Loucy (cell line): ENCODE data around the gene CRYGS.

Experiments
- H2AFZ ChIP-seq: fragments of 200-600 bp; sonication (generic); 2 replicates; pipeline ENCODE4 v1.6.0; 2016; ENCODE audit warnings: antibody characterized with exemption, mild to moderate bottlenecking, low read length, moderate library complexity
- H3F3A ChIP-seq: fragments of 200-600 bp; 2 replicates; pipeline ENCODE4 v1.6.0; 2016; ENCODE audit warnings: antibody characterized with exemption, low read depth, mild to moderate bottlenecking
- H3K27me3 ChIP-seq: fragments of 200-600 bp; sonication (generic); 2 replicates; pipeline ENCODE4 v1.6.1; 2014; ENCODE audit warnings: low read length, mild to moderate bottlenecking; ENCODE audit not compliant: insufficient read depth, poor library complexity, severe bottlenecking
- H3K36me3 ChIP-seq: fragments of 200-600 bp; sonication (generic); 2 replicates; pipeline ENCODE4 v1.6.1; 2016; ENCODE audit warnings: low read length; ENCODE audit not compliant: insufficient read depth
- H3K4me1 ChIP-seq: fragments of 200-600 bp; sonication (generic); 2 replicates; pipeline ENCODE4 v1.5.1; 2014; ENCODE audit warnings: low read length, mild to moderate bottlenecking; ENCODE audit not compliant: insufficient read depth, poor library complexity, severe bottlenecking
- H3K4me2 ChIP-seq: fragments of 200-600 bp; sonication (generic); 2 replicates; pipeline ENCODE4 v1.6.0; 2014; ENCODE audit warnings: antibody characterized with exemption, low read length, low read depth, mild to moderate bottlenecking; ENCODE audit not compliant: poor library complexity, severe bottlenecking
- H3K4me3 ChIP-seq: fragments of 200-600 bp; sonication (generic); 2 replicates; pipeline ENCODE4 v1.5.1; 2014; ENCODE audit warnings: low read length, mild to moderate bottlenecking, mixed read lengths; ENCODE audit not compliant: poor library complexity, severe bottlenecking
- H3K79me2 ChIP-seq: fragments of 200-600 bp; sonication (generic); 2 replicates; pipeline ENCODE4 v1.6.1; 2014; ENCODE audit warnings: low read length; ENCODE audit not compliant: insufficient read depth
- H3K9ac ChIP-seq: fragments of 200-600 bp; sonication (generic); 2 replicates; pipeline ENCODE4 v1.6.0; 2014; ENCODE audit warnings: mild to moderate bottlenecking, low read depth, low read length, moderate library complexity; ENCODE audit not compliant: poor library complexity, severe bottlenecking
- H3K9me2 ChIP-seq: fragments of 200-600 bp; sonication (generic); replicated peaks from 2 replicates; pipeline ENCODE4 v1.6.1; 2016; ENCODE audit warnings: low read depth, low read length, mixed read lengths
- H3K9me3 ChIP-seq: fragments of 200-600 bp; sonication (generic); 2 replicates; pipeline ENCODE4 v1.6.1; 2014; ENCODE audit warnings: mild to moderate bottlenecking, antibody characterized with exemption, low read length, low read depth; ENCODE audit not compliant: insufficient read depth
- H4K20me1 ChIP-seq: fragments of 200-600 bp; sonication (generic); 2 replicates; pipeline ENCODE4 v1.6.0; 2014; ENCODE audit warnings: antibody characterized with exemption, low read length, mild to moderate bottlenecking; ENCODE audit not compliant: insufficient read depth, poor library complexity, severe bottlenecking
- CTCF ChIP-seq: fragments of 200-600 bp; sonication (generic); conservative IDR thresholded peaks from 2 replicates; pipeline ENCODE4 v1.5.1; 2014; ENCODE audit warnings: mild to moderate bottlenecking, antibody characterized with exemption, low read length
- EZH2phosphoT487 ChIP-seq: fragments of 200-600 bp; IDR thresholded peaks from 2 replicates; pipeline ENCODE4 v1.6.1; 2018; ENCODE audit warnings: antibody characterized with exemption, mild to moderate bottlenecking, moderate library complexity, borderline replicate concordance

The CRYGS gene

GRCh38 chr3:186497608-186498007 lies 46.6 kb downstream of the CRYGS start:
- Histone ChIP-seq H3K4me1 (peaks cover 16% of the 10 kb centered on the region), H3K36me3 (no peaks in the 10 kb centered on the region), H3K9ac (no peak overlapping the region), H3K4me2 (no peak overlapping the region), H2AFZ (no peak overlapping the region), H3F3A (no peaks in the 10 kb centered on the region), H3K79me2 (no peaks in the 10 kb centered on the region), H4K20me1 (no peaks in the 10 kb centered on the region), H3K27me3 (no peaks in the 10 kb centered on the region), H3K9me2 (no peaks in the 10 kb centered on the region), H3K9me3 (no peaks in the 10 kb centered on the region), H3K4me3 (no peak overlapping the region)
- TF ChIP-seq EZH2phosphoT487, result no peak
- TF ChIP-seq CTCF, result no peak

- no peak for TF ChIP-seq CTCF
- TF ChIP-seq EZH2phosphoT487, result no peak
- H3K4me1 ChIP-seq, result peaks cover 6% of the 10 kb centered on the region
- H3K36me3 ChIP-seq, result no peaks in the 10 kb centered on the region
- no peaks in the 10 kb centered on the region for H4K20me1 ChIP-seq
- no peak overlapping the region for H3K4me3 ChIP-seq
- H3K4me2 ChIP-seq, result no peak overlapping the region
- H3F3A ChIP-seq, result no peaks in the 10 kb centered on the region
- no peaks in the 10 kb centered on the region for H3K79me2 ChIP-seq
- no peaks in the 10 kb centered on the region for H3K9me2 ChIP-seq
- H3K9me3 ChIP-seq, result no peaks in the 10 kb centered on the region
- H3K9ac ChIP-seq, result no peak overlapping the region
- no peaks in the 10 kb centered on the region for H3K27me3 ChIP-seq
- no peak overlapping the region for H2AFZ ChIP-seq
Observed at GRCh38 chr3:186496635-186497034, 47.5 kb downstream of the CRYGS start.

GRCh38 chr3:186496016-186496415 lies 48.2 kb downstream of the CRYGS start:
- Histone ChIP-seq H3K4me3 (no peak overlapping the region), H4K20me1 (no peaks in the 10 kb centered on the region), H3K4me1 (no peaks in the 10 kb centered on the region), H2AFZ (no peak overlapping the region), H3K27me3 (no peaks in the 10 kb centered on the region), H3F3A (no peaks in the 10 kb centered on the region), H3K4me2 (no peak overlapping the region), H3K79me2 (no peaks in the 10 kb centered on the region), H3K9me3 (no peaks in the 10 kb centered on the region), H3K9ac (no peak overlapping the region), H3K9me2 (no peaks in the 10 kb centered on the region), H3K36me3 (no peaks in the 10 kb centered on the region)
- TF ChIP-seq CTCF (no peak), EZH2phosphoT487 (no peak)
